Panc1 (cell line): ENCODE measurements around the gene PNRC2. TPM values are rescaled to one million over a fixed set of nuclear protein-coding genes. Genes with fewer than 3 reads are reported as not detected.

ENCODE experiments used
- ATAC-seq: fragments of 200-7000 bp; cut with Tn5 transposase; 2 replicates; pipeline ENCODE4 v1.9.1; 2020; ENCODE audit warnings: mild to moderate bottlenecking, moderate library complexity
- BruUV-seq: library from RNA; stranded (reverse); fragments of 400-500 nt; replicated peaks from 2 replicates; lab custom pipeline; 2021; lab: Mats Ljungman, UMichigan
- CTCF ChIA-PET: fragments of 300-600 bp; sonication (Branson Sonifier 250); formaldehyde crosslinking; loops from one replicate; lab custom pipeline; 2022; ENCODE audit warnings: antibody characterized with exemption; lab: Charles Lee
- POLR2A ChIA-PET: fragments of 300-600 bp; sonication (Branson Sonifier 250); formaldehyde crosslinking; loops from one replicate; lab custom pipeline; 2022; ENCODE audit warnings: antibody characterized with exemption; lab: Charles Lee
- DNase-seq: peaks from one replicate; pipeline ENCODE4 v3.0.0-alpha.2; 2010; ENCODE audit warnings: low read depth, low spot score
- H3K27ac ChIP-seq: 2 replicates; pipeline ENCODE4 v1.5.1; 2011; ENCODE audit warnings: mild to moderate bottlenecking, low read length, inconsistent platforms
- H3K27me3 ChIP-seq: fragments of 200-500 bp; sonication (Bioruptor generic); 2 replicates; pipeline ENCODE4 v1.6.0; 2014; ENCODE audit warnings: low read length, inconsistent platforms; ENCODE audit not compliant: control insufficient read depth, insufficient read depth
- H3K36me3 ChIP-seq: fragments of 200-500 bp; sonication (Bioruptor generic); 2 replicates; pipeline ENCODE4 v1.5.1; 2014; ENCODE audit warnings: inconsistent platforms, mild to moderate bottlenecking, low read length, moderate library complexity; ENCODE audit not compliant: control insufficient read depth, insufficient read depth
- H3K4me1 ChIP-seq: 2 replicates; pipeline ENCODE4 v1.5.1; 2011; ENCODE audit warnings: inconsistent platforms, mild to moderate bottlenecking, low read length, moderate library complexity; ENCODE audit not compliant: control insufficient read depth, insufficient read depth
- H3K4me3 ChIP-seq, 2 experiments: 2 replicates each; pipeline ENCODE4 v1.5.1; 2011 to 2012; ENCODE audit warnings: low read depth in 2 of 2, low read length in 2 of 2, mild to moderate bottlenecking in 2 of 2, inconsistent platforms in 1 of 2, moderate library complexity in 1 of 2
- H3K9me3 ChIP-seq: fragments of 200-500 bp; sonication (Bioruptor generic); 2 replicates; pipeline ENCODE4 v1.5.1; 2014; ENCODE audit warnings: low read depth, mild to moderate bottlenecking, inconsistent platforms, low read length, moderate library complexity; ENCODE audit not compliant: control insufficient read depth, insufficient read depth
- CTCF ChIP-seq: fragments of 450-650 bp; IDR thresholded peaks from 2 replicates; pipeline ENCODE4 v1.5.1; 2017; ENCODE audit warnings: mild to moderate bottlenecking
- POLR2AphosphoS5 ChIP-seq: IDR thresholded peaks from 2 replicates; pipeline ENCODE4 v1.6.1; 2012; ENCODE audit warnings: mild to moderate bottlenecking, low read depth, low read length, moderate library complexity
- REST ChIP-seq, 2 experiments: IDR thresholded peaks; 2 replicates each; pipeline ENCODE4 v1.6.1; 2011 to 2012; ENCODE audit warnings: low read depth in 2 of 2, control low read depth in 1 of 2, low read length in 1 of 2, mild to moderate bottlenecking in 1 of 2, moderate library complexity in 1 of 2; ENCODE audit not compliant: insufficient read depth in 1 of 2
- SIN3A ChIP-seq: IDR thresholded peaks from 2 replicates; pipeline ENCODE4 v1.6.1; 2012; ENCODE audit warnings: low read depth, mild to moderate bottlenecking, low read length, moderate library complexity, borderline replicate concordance; ENCODE audit not compliant: insufficient read depth
- TCF7L2 ChIP-seq: IDR thresholded peaks from 2 replicates; pipeline ENCODE4 v1.6.1; 2011; ENCODE audit warnings: mild to moderate bottlenecking, low read depth, low read length, inconsistent platforms
- in situ Hi-C: cut with HindIII; loops from 2 replicates; pipeline ENCODE4 v1.10.0; 2016; ENCODE audit warnings: low sequenced_read_pairs, low pct_unique_long_range_greater_than_20kb
- intact Hi-C: fragments of 100-400 bp; cut with micrococcal nuclease; formaldehyde crosslinking; loops from one replicate; pipeline ENCODE4 v1.10.0; 2022; ENCODE audit not compliant: unreplicated experiment
- total RNA-seq: library from RNA; stranded (reverse); gene quantifications from one replicate; pipeline ENCODE4 v1.2.1, GENCODE V29; 2021; ENCODE audit not compliant: unreplicated experiment

The PNRC2 gene
- total RNA-seq, 1 experiment from 2014 or later, result 97.4 TPM

GRCh38 chr1:23996700-23997229 is 37.1 kb downstream of the PNRC2 start:
- H3K4me1 ChIP-seq, result peaks cover 3% of the 10 kb centered on the region; the same call in 1 of the 2 replicates
- no peak for TF ChIP-seq SIN3A
- no peak for TF ChIP-seq REST (IDR thresholded peaks at IDR 0.05; ENCODE audit: insufficient read depth in 1 of 2, low read depth in 2 of 2, low read length in 1 of 2)
- TF ChIP-seq TCF7L2, result no peak
- TF ChIP-seq POLR2AphosphoS5, result no peak
- TF ChIP-seq CTCF, result no peak
- H3K27ac ChIP-seq, result no peak overlapping the region
- intact Hi-C loops (no loop called here), in situ Hi-C loops (no loop called here)
- no peak for ATAC-seq
- DNase-seq, result no peak
- no peaks in the 10 kb centered on the region for H3K36me3 ChIP-seq
- no peak overlapping the region for H3K4me3 ChIP-seq
- CTCF ChIA-PET, result interaction anchor here (0.6 kb wide), 1 partner anchor 118 kb away, joined by 4 read pairs; no protein-coding TSS in a partner anchor
- H3K27me3 ChIP-seq, result no peaks in the 10 kb centered on the region
- H3K9me3 ChIP-seq, result no peaks in the 10 kb centered on the region
- POLR2A ChIA-PET, result no interaction called here
- no TSS peak for BruUV-seq

- intact Hi-C loops, result no loop called here
- no peak overlapping the region for H3K4me3 ChIP-seq
- H3K4me1 ChIP-seq, result peaks cover 3% of the 10 kb centered on the region; the same call in 1 of the 2 replicates
- in situ Hi-C loops, result no loop called here
- ChIA-PET POLR2A (no interaction called here), CTCF (no interaction called here)
- ATAC-seq (no peak), DNase-seq (no peak)
- H3K36me3 ChIP-seq, result no peaks in the 10 kb centered on the region
- no TSS peak for BruUV-seq
- no peak for TF ChIP-seq POLR2AphosphoS5
- TF ChIP-seq CTCF, result no peak
- no peak for TF ChIP-seq SIN3A
- TF ChIP-seq TCF7L2, result no peak
- no peak for TF ChIP-seq REST (IDR thresholded peaks at IDR 0.05; ENCODE audit: insufficient read depth in 1 of 2, low read depth in 2 of 2, low read length in 1 of 2)
- H3K27ac ChIP-seq, result no peak overlapping the region
- H3K9me3 ChIP-seq, result no peaks in the 10 kb centered on the region
- H3K27me3 ChIP-seq, result no peaks in the 10 kb centered on the region
Measured at GRCh38 chr1:23997812-23998211, 38.2 kb downstream of the PNRC2 start.
